Coronary artery (tissue), 2 donors: ENCODE measurements around the gene KRTAP10-7.
"Not testable (repeated sequence)": the region's sequence is repeated elsewhere in the genome, so short reads cannot be mapped to it uniquely, and the experiment has no call there.

Experiments
- DNase-seq: peaks from one replicate; pipeline ENCODE4 v3.0.0-alpha.2; 2017; ENCODE audit warnings: low spot score
- H3K27ac ChIP-seq, 2 donors: fragments of 200-600 bp; sonication (generic); one replicate each; pipeline ENCODE4 v1.5.1; 2016 to 2019
- H3K4me3 ChIP-seq: fragments of 200-600 bp; sonication (generic); 2 replicates; pipeline ENCODE4 v1.5.1; 2016; ENCODE audit warnings: mild to moderate bottlenecking, moderate library complexity
- CTCF ChIP-seq: fragments of 200-600 bp; sonication (generic); IDR thresholded peaks from one replicate; pipeline ENCODE4 v1.5.1; 2019; ENCODE audit warnings: antibody characterized with exemption

KRTAP10-7 gene

GRCh38 chr21:44557491-44558328, 42.7 kb upstream of the KRTAP10-7 start:
- Histone ChIP-seq H3K27ac (no peak overlapping the region), H3K4me3 (no peak overlapping the region)
- no peak for TF ChIP-seq CTCF
- no peak for DNase-seq

GRCh38 chr21:44558329-44558675, 42.1 kb upstream of the KRTAP10-7 start:
- DNase-seq, H3K4me3 ChIP-seq, H3K27ac ChIP-seq: not testable (repeated sequence)

- Histone ChIP-seq H3K4me3 (no peak within 1 kb of the TSS), H3K27ac (no peak within 1 kb of the TSS)
- no peak for TF ChIP-seq CTCF
- no peak for DNase-seq
Measured at GRCh38 chr21:44558695-44559094, 41.7 kb upstream of the KRTAP10-7 start, which contains the start of gene KRTAP10-3. Gene KRTAP10-3, minus strand, starts transcription at chr21:44558795. Its CDS starts 80 bp downstream, at chr21:44558715.

GRCh38 chr21:44564099-44564498, 36.3 kb upstream of the KRTAP10-7 start:
- DNase-seq: no peak
- no peak overlapping the region for H3K27ac ChIP-seq
- no peak overlapping the region for H3K4me3 ChIP-seq
- no peak for TF ChIP-seq CTCF

- no peak overlapping the region for H3K27ac ChIP-seq
- no peak overlapping the region for H3K4me3 ChIP-seq
- TF ChIP-seq CTCF: no peak
- no peak for DNase-seq
Measured at GRCh38 chr21:44564886-44565598, 35.4 kb upstream of the KRTAP10-7 start.

- no peak for DNase-seq
- no peak for TF ChIP-seq CTCF
- Histone ChIP-seq H3K4me3 (no peak overlapping the region), H3K27ac (no peak overlapping the region)
Measured at GRCh38 chr21:44566403-44566802, 34.0 kb upstream of the KRTAP10-7 start.

GRCh38 chr21:44567481-44568171, 32.8 kb upstream of the KRTAP10-7 start:
- no peak overlapping the region for H3K4me3 ChIP-seq
- DNase-seq: no peak
- no peak overlapping the region for H3K27ac ChIP-seq
- no peak for TF ChIP-seq CTCF
